ENCODE results near the gene NPEPPS. TPM values are rescaled to one million over a fixed set of nuclear protein-coding genes. Genes with fewer than 3 reads are reported as not detected.
A peak's percentile ranks its signal among the peaks of the same experiment; 100 is the strongest.

The NPEPPS gene
- total and polyA plus RNA-seq, 2 of the 8 experiments (the other 6 are each of a cell fraction or from before 2014, with no cell fraction given) = 53.6 to 118 TPM

DNA sequence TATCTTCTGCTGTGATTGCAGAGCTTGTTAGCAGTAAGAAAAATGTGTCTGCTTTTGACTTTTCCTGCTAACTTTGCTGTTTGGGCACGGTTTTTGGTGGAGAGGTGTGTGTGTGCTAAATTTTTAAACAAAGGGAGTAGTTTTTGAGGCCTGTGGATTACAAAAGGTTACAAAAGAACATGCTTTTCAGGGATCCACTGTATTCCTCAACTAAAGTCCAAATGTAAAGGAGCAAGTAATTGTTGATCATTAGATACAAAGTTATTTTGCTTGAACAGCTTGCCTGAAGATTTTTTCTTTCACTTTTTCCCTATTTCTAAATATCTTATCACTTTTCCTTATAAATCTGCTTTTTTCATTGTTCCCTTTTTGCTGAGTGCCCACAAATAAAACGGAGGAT is 120.8 kb downstream of the NPEPPS start:
- Histone ChIP-seq H3K27ac (ENCODE audit: low read depth, low read length) (no peak overlapping the region), H3K79me1 (ENCODE audit: low read depth, low read length) (peaks cover 2% of the 10 kb centered on the region; the same call in 1 of the 2 replicates), H3K23ac (ENCODE audit: insufficient read length) (no peak overlapping the region), H3K79me2 (ENCODE audit: control insufficient read depth in 1 of 2, insufficient read depth in 2 of 2, low read length in 2 of 2) (peaks cover 24 to 66% of the 10 kb centered on the region in 2 experiments), H4K20me1 (replicated peaks in 1 of 2; ENCODE audit: control insufficient read depth in 1 of 2, insufficient read depth in 2 of 2, low read length in 2 of 2) (peaks cover 13 to 22% of the 10 kb centered on the region in 2 experiments), H3K56ac (replicated peaks; ENCODE audit: insufficient read length, low read depth, low read length) (no peak overlapping the region), H2AK5ac (ENCODE audit: low read depth, low read length) (no peak overlapping the region), H3K4ac (replicated peaks; ENCODE audit: insufficient read length, low read depth, low read length) (no peak overlapping the region), H2BK12ac (ENCODE audit: low read depth, low read length) (no peak overlapping the region), H3K27me3 (replicated peaks in 1 of 4; ENCODE audit: control insufficient read depth in 3 of 4, extremely low read depth in 1 of 4, insufficient read depth in 3 of 4, low read length in 3 of 4) (no peaks in the 10 kb centered on the region), H3K4me3 (ENCODE audit: extremely low read depth in 1 of 4, insufficient read depth in 2 of 4, low read depth in 3 of 4, low read length in 4 of 4) (peak overlapping the region in 1 of 4 experiments; percentile 97; a peak in 4 of 8 replicates), H2BK20ac (ENCODE audit: low read length) (no peak overlapping the region), H4K91ac (replicated peaks; ENCODE audit: insufficient read length, low read length) (no peak overlapping the region), H2BK5ac (ENCODE audit: low read depth, low read length) (no peak overlapping the region), H3K4me2 (ENCODE audit: insufficient read depth in 1 of 2, low read depth in 2 of 2, low read length in 2 of 2) (peak overlapping the region; percentile 60 to 70; a peak in 3 of 4 replicates), H2AFZ (ENCODE audit: low read length) (no peak overlapping the region), H3K9me3 (ENCODE audit: insufficient read depth in 2 of 2, low read depth in 1 of 2, low read length in 1 of 2) (no peaks in the 10 kb centered on the region), H2BK120ac (replicated peaks; ENCODE audit: low read depth, low read length) (no peak overlapping the region), H4K8ac (ENCODE audit: extremely low read depth, insufficient read depth, low read length) (no peak overlapping the region), H3K14ac (ENCODE audit: insufficient read length) (no peak overlapping the region), H3K18ac (ENCODE audit: extremely low read depth, low read length) (no peak overlapping the region), H3K4me1 (replicated peaks in 1 of 4; ENCODE audit: control insufficient read depth in 3 of 4, insufficient read depth in 4 of 4, low read length in 3 of 4) (peaks cover 0 to 6% (median 4%) of the 10 kb centered on the region in 4 experiments; a peak in 5 of 7 replicates), H3K23me2 (ENCODE audit: low read depth, low read length) (peaks cover 4% of the 10 kb centered on the region), H3K9ac (replicated peaks in 1 of 4; ENCODE audit: extremely low read depth in 1 of 4, low read depth in 3 of 4, low read length in 3 of 4) (peak overlapping the region in 1 of 4 experiments; percentile 58; a peak in 1 of 7 replicates), H3K36me3 (ENCODE audit: control insufficient read depth in 2 of 4, insufficient read depth in 4 of 4, low read length in 3 of 4) (peaks cover 27 to 57% (median 50%) of the 10 kb centered on the region in 4 experiments), H2BK15ac (ENCODE audit: low read length) (no peak overlapping the region), H4K5ac (ENCODE audit: insufficient read length, low read depth, low read length) (no peak overlapping the region)
- no peak for FAIRE-seq
- POLR2A ChIA-PET (ENCODE audit: partially characterized antibody) = interaction anchor here (0.7 to 46.3 kb wide), 3 partner anchors 30 to 51 kb away, joined by 3 to 1575 read pairs (median 6); partner anchors contain the start of gene TBKBP1
- CTCF ChIA-PET (ENCODE audit: partially characterized antibody) = interaction anchor here (0.6 to 4.1 kb wide), 2 partner anchors 12 to 46 kb away, joined by 3 to 22 read pairs; no protein-coding TSS in a partner anchor
- DNase-seq (ENCODE audit: low read depth in 1 of 2, low spot score in 2 of 2) = no peak
- WGBS, 2 experiments (ENCODE audit: extremely low coverage in 1 of 2, insufficient coverage in 1 of 2, insufficient read length in 1 of 2, insufficient replicate concordance in 2 of 2, low coverage in 1 of 2, low lambda C conversion rate in 2 of 2, missing lambda C conversion rate in 1 of 2) = 92% methylated on average over 2 of the region's 2 CpGs; no CpG with 5 or more reads in 1 of the 2 experiments
- TF ChIP-seq SAP30 (IDR thresholded peaks at IDR 0.05; ENCODE audit: insufficient read depth, insufficient replicate concordance, low read length) = no peak
- no peak for TF ChIP-seq CREB1 (IDR thresholded peaks at IDR 0.05)
- no peak for TF ChIP-seq BACH1 (IDR thresholded peaks at IDR 0.05; ENCODE audit: low read length)
- no peak for TF ChIP-seq RAD21 (IDR thresholded peaks at IDR 0.05 in 1 of 2, conservative IDR thresholded peaks at IDR 0.05 in 1 of 2; ENCODE audit: low read depth in 2 of 2, low read length in 2 of 2)
- no peak for TF ChIP-seq EGR1 (IDR thresholded peaks at IDR 0.05; ENCODE audit: borderline replicate concordance, low read depth, low read length)
- no peak for TF ChIP-seq ATF2 (IDR thresholded peaks at IDR 0.05; ENCODE audit: low read length)
- TF ChIP-seq RFX5 (IDR thresholded peaks at IDR 0.05; ENCODE audit: borderline replicate concordance, low read depth, low read length) = no peak
- TF ChIP-seq HDAC2 (IDR thresholded peaks at IDR 0.05; ENCODE audit: borderline replicate concordance in 1 of 2, low read depth in 2 of 2, low read length in 2 of 2) = no peak
- TF ChIP-seq POLR2AphosphoS5 (IDR thresholded peaks at IDR 0.05; ENCODE audit: low read depth, low read length) = no peak
- TF ChIP-seq CHD1 (IDR thresholded peaks at IDR 0.05; ENCODE audit: low read depth, low read length) = no peak
- no peak for TF ChIP-seq JUND (IDR thresholded peaks at IDR 0.05; ENCODE audit: low read length)

Data from H1 (cell line).